ENCODE measurements around the gene INIP. TPM values are rescaled to one million over a fixed set of nuclear protein-coding genes. Genes with fewer than 3 reads are reported as not detected.

Gene INIP
- total and polyA plus RNA-seq, 9 of the 15 experiments (the other 6 are each of a cell fraction or from before 2014, with no cell fraction given): 11.9 to 87.9 (median 37.3) TPM

DNA sequence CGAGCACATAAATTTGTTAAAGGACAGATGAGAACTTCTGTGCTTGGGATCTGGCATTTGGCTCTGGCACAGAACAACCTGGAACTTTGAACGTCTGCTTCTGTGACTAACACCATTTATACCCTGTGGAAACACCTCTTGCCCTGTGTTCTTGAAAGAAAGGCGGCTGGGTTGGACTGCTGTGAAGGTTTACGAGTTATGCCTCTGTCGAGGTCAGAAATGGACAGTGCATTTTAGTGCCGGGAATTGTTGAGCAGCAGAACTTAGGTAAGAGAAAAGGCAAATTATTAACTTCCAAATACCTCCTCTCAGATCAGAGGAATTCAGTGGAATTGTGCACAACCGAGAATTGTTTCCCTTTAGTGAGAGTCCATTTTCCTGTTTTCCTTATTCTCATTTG, 14.1 kb upstream of the INIP start:
- Histone ChIP-seq H3K36me3 (ENCODE audit: control insufficient read depth, insufficient read depth, low read length) (no peaks in the 10 kb centered on the region), H3K79me2 (ENCODE audit: control insufficient read depth, insufficient read depth, low read length) (no peaks in the 10 kb centered on the region), H4K20me1 (replicated peaks; ENCODE audit: control insufficient read depth, insufficient read depth, low read length) (no peaks in the 10 kb centered on the region), H3K4me1 (replicated peaks in 1 of 2; ENCODE audit: control insufficient read depth in 2 of 2, insufficient read depth in 2 of 2, low read length in 2 of 2) (no peaks in the 10 kb centered on the region), H3K9me3 (replicated peaks; ENCODE audit: control insufficient read depth, insufficient read depth, low read depth, low read length) (no peaks in the 10 kb centered on the region), H3K27me3 (ENCODE audit: control insufficient read depth in 2 of 2, insufficient read depth in 2 of 2, low read length in 2 of 2) (no peaks in the 10 kb centered on the region), H3K27ac (ENCODE audit: extremely low read depth, low read depth, low read length) (no peak overlapping the region), H3K9ac (ENCODE audit: insufficient read depth in 1 of 2, low read depth in 2 of 2, low read length in 2 of 2) (no peak overlapping the region), H2AFZ (ENCODE audit: low read depth, low read length) (no peak overlapping the region), H3K4me2 (ENCODE audit: insufficient read depth, low read length) (no peak overlapping the region), H3K9me1 (ENCODE audit: control insufficient read depth, insufficient read depth, low read length) (no peaks in the 10 kb centered on the region), H3K4me3 (no peak overlapping the region)
- ATAC-seq (no peak), DNase-seq (ENCODE audit: extremely low read depth in 1 of 4, low spot score in 3 of 4) (no peak), FAIRE-seq (no peak)
- POLR2A ChIA-PET: interaction anchor here (0.7 to 1.1 kb wide), 2 partner anchors 13 to 16 kb away, joined by 3 read pairs; no protein-coding TSS in a partner anchor
- in situ Hi-C loops (cut with MboI) (no loop called here), intact Hi-C loops (cut with micrococcal nuclease) (no loop called here)
- 46% methylated on average over 7 of the region's 7 CpGs for WGBS (ENCODE audit: insufficient coverage, low coverage, missing lambda C conversion rate)
- no TSS peak for BruUV-seq (replicated peaks)
- no peak for TF ChIP-seq BCL6 (CRISPR knock-in tag; IDR thresholded peaks at IDR 0.05)
- TF ChIP-seq POLR2B (IDR thresholded peaks at IDR 0.05; ENCODE audit: low read depth, partially characterized antibody): no peak
- TF ChIP-seq ZNF668 (CRISPR knock-in tag; IDR thresholded peaks at IDR 0.05): no peak
- TF ChIP-seq, protein P1, sequence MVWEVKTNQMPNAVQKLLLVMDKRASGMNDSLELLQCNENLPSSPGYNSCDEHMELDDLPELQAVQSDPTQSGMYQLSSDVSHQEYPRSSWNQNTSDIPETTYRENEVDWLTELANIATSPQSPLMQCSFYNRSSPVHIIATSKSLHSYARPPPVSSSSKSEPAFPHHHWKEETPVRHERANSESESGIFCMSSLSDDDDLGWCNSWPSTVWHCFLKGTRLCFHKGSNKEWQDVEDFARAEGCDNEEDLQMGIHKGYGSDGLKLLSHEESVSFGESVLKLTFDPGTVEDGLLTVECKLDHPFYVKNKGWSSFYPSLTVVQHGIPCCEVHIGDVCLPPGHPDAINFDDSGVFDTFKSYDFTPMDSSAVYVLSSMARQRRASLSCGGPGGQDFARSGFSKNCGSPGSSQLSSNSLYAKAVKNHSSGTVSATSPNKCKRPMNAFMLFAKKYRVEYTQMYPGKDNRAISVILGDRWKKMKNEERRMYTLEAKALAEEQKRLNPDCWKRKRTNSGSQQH (CRISPR knock-in tag; IDR thresholded peaks at IDR 0.05): no peak
- TF ChIP-seq PML (IDR thresholded peaks at IDR 0.05; ENCODE audit: low read length): no peak
- TF ChIP-seq HNRNPL (IDR thresholded peaks at IDR 0.05; ENCODE audit: low read depth, low read length): no peak
- TF ChIP-seq, protein P2, sequence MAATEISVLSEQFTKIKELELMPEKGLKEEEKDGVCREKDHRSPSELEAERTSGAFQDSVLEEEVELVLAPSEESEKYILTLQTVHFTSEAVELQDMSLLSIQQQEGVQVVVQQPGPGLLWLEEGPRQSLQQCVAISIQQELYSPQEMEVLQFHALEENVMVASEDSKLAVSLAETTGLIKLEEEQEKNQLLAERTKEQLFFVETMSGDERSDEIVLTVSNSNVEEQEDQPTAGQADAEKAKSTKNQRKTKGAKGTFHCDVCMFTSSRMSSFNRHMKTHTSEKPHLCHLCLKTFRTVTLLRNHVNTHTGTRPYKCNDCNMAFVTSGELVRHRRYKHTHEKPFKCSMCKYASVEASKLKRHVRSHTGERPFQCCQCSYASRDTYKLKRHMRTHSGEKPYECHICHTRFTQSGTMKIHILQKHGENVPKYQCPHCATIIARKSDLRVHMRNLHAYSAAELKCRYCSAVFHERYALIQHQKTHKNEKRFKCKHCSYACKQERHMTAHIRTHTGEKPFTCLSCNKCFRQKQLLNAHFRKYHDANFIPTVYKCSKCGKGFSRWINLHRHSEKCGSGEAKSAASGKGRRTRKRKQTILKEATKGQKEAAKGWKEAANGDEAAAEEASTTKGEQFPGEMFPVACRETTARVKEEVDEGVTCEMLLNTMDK (IDR thresholded peaks at IDR 0.05; ENCODE audit: borderline replicate concordance, insufficient read depth, low read depth, low read length, poor library complexity, severe bottlenecking): no peak
- TF ChIP-seq SMARCA4 (IDR thresholded peaks at IDR 0.05): no peak
- TF ChIP-seq HEY1 (CRISPR knock-in tag; IDR thresholded peaks at IDR 0.05; ENCODE audit: borderline replicate concordance): no peak
- TF ChIP-seq FOXK2 (conservative IDR thresholded peaks at IDR 0.05 in 1 of 2, IDR thresholded peaks at IDR 0.05 in 1 of 2; ENCODE audit: low read depth in 2 of 2): no peak
- TF ChIP-seq CCAR2 (IDR thresholded peaks at IDR 0.05; ENCODE audit: low read depth, low read length): no peak
- no peak for TF ChIP-seq KHSRP (IDR thresholded peaks at IDR 0.05)
- no peak for TF ChIP-seq ZFX (CRISPR knock-in tag; IDR thresholded peaks at IDR 0.05)
- TF ChIP-seq CBX3 (IDR thresholded peaks at IDR 0.05; ENCODE audit: borderline replicate concordance in 1 of 2, low read length in 2 of 2): no peak
- no peak for TF ChIP-seq ZNF175 (CRISPR knock-in tag; IDR thresholded peaks at IDR 0.05; ENCODE audit: low read depth)
- no peak for TF ChIP-seq MTA3 (IDR thresholded peaks at IDR 0.05; ENCODE audit: borderline replicate concordance)
- no peak for TF ChIP-seq GABPA (tag; conservative IDR thresholded peaks at IDR 0.05; ENCODE audit: low read depth)
- no peak for TF ChIP-seq ARID2 (IDR thresholded peaks at IDR 0.05)
- no peak for TF ChIP-seq HIVEP1 (CRISPR knock-in tag; IDR thresholded peaks at IDR 0.05)
- CTCF ChIA-PET (ENCODE audit: low intra/inter-chr PET ratio): no interaction called here
